ENCODE data around the gene PRCD.

PRCD gene, protein sequence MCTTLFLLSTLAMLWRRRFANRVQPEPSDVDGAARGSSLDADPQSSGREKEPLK

DNA sequence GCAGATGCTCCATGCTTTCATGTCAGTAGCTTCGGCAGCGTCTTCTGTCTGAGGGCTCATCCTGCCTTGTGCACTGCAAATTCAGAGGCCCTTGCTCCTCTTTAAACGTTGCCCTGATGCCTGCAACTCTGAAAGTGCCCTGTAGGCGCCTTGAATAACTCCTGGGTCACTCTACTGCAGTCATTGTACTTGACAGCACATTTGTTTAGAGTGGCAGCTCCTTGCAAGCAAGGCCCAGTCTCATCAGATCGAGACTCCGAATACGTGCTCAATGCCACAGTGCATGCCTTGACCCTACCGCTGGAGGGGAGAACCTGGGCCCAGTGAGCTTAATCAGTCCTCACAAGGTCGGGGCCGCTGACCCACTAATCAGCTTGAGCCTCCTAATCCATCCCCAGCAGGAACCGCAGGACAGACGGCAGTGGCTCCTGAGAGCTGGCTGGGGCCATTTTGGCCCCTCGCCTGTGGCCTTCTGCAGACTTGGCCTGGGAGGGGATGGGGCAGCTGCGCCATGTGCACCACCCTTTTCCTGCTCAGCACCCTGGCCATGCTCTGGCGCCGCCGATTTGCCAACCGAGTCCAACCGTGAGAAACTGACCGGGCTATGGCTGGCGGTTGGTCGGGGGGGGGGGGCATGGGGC is at the start of gene PRCD:
Gene PRCD (plus strand): TSS at position 414 of the 641 bp plus-strand sequence. CDS start 98 bp downstream, at position 512.
- peak within 1 kb of the TSS in 4 of 7 experiments; percentile 0 to 30 (median 2) for H3K4me3 ChIP-seq
- H3K27ac ChIP-seq, result peak within 1 kb of the TSS in 10 of 21 experiments; percentile 1 to 88 (median 24)

DNA sequence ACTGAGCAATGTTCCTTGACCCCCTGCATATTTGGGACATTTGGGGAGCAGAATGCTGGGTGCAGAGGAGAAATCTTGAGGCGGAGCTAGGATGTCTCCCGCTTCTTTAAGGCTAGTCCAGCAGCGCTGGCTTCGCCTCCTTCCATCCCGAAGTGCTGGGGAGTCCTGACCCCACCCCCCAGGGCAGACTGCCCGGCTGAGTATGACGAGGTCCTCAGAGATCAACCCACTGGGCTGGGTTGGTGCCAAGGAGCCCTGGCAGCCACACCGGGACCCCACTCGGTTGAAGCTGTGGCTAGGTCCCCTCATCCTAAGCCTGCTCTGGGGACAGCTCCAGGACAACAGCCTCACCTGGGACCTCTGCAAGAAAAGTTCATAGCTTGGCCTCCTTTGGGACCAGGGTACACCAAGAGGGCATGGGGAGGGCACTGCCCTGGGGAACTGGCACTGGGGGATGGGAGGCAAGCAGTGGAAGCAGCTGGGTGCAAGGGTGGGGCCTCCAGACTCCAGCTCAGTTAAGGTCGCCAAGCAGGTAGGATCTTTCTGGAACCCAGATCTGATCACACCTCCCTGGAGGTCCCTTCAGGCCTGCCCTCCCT is 49.6 kb upstream of the PRCD start:
- Histone ChIP-seq H3K4me3 (no peak overlapping the region), H3K27ac (peak overlapping the region in 11 of 21 experiments; percentile 17 to 94 (median 83))

DNA sequence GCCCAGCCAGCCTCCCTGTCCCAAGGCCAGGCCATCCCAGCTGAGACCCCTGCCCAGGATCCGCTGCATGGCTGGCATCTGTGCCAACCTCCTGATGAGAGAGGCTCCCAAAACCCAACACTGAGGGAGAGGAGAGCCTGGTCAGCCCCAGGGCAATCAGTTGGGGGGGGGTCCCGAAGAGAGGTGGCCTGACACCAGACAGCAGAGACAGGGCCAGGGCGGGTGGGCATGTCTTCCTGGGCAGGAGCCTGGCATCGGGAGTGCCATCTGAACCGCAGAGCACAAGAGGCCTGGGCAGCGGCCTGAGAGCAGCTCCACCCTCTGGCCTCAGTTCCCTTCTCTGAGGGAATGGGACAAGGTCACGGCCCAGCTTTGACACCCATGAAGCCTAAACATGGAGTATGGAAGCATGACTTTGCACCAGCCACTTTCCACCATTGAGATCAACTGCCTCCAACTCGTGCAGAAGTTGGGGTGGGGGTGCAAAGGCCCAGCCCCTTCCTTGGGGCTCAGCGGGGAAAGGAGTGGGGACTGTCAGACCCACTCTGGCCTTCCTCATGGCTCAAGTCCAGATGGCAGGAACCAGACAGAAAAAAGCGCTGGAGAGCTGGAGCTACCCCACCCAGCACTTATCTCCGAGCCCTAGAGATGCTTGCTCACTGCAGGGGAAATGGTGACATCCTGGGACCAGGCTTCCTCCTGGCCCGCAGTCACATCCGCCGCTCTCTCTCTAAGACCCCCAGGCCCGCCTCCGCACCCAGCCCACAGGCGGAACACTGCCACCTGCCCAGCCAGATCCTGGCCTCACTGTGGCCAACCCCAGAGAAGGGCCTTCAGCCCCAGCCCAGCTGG is 48.3 kb upstream of the PRCD start:
- H3K4me3 ChIP-seq, result no peak overlapping the region
- H3K27ac ChIP-seq, result peak overlapping the region in 20 of 21 experiments; percentile 53 to 94 (median 83)

DNA sequence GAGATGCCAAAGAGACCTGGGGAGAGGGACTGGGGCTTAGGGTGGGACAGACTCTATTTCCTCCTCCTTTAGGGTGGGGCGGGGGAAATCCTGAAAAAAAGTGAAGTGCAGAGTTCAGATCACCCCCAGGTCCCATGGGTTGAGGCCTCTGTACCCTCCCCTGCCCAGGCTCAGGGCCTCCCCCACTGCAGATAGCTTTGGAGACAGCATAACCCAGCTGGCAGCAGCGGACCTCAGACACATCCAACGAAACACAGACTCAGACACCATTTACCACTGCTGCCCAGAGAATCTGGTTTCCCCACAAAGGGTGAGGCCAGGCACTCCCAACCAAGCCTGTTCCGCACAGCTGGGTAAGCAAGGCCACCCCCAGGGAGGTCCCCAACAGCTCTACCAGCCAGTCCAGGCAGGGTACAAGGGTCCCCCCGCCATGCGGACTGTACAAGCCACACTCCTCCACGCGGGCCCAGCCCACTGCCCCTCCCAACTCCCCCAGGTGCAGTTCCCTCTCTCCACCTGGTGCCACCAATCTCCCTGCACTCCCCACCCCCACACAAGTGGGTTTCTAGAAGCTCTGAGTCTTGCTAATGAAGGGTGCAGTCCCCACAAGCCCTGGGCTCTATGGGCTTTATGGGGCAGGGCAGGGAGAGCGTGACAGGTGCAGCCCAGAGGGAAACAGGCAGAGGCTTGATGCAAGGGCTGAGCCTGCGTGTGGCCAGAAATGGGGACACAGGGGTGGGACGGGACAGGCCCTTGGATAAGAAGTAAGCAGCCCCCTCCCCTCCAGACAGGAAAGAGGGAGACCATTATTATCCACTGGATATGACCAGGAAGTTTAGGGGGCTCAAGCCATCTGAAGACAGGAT is 47.5 kb upstream of the PRCD start:
- Histone ChIP-seq H3K4me3 (peak overlapping the region in 5 of 7 experiments; percentile 4 to 10 (median 8)), H3K27ac (peak overlapping the region; percentile 10 to 94 (median 83))

DNA sequence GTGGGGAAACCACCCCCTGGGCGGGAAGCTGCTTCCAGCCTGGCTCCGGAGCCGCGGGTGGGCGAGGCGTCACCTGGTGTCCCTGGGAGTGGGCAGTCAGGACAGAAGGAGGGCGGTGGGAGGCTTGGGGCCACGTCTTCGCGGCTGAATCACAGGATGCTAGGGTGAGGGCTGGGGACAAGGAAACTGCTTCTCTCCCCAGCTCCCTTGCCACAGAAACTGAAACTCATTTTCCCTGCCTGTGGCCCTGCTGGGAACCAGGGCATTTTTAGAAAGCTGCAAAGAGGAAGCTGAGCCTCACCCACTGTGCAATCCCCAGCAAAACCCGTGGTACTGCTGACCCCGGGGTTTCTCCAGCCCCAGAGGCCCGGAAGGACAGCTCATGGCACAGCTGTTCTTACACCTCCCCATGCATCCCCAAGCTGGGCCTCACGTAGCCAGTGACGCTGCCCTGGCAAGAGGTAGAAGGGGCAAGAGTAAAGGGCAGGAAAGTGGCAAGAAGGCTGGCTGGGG is 46.8 kb upstream of the PRCD start:
- Histone ChIP-seq H3K27ac (peak overlapping the region; percentile 26 to 94 (median 83)), H3K4me3 (peak overlapping the region in 5 of 7 experiments; percentile 4 to 10 (median 8))

DNA sequence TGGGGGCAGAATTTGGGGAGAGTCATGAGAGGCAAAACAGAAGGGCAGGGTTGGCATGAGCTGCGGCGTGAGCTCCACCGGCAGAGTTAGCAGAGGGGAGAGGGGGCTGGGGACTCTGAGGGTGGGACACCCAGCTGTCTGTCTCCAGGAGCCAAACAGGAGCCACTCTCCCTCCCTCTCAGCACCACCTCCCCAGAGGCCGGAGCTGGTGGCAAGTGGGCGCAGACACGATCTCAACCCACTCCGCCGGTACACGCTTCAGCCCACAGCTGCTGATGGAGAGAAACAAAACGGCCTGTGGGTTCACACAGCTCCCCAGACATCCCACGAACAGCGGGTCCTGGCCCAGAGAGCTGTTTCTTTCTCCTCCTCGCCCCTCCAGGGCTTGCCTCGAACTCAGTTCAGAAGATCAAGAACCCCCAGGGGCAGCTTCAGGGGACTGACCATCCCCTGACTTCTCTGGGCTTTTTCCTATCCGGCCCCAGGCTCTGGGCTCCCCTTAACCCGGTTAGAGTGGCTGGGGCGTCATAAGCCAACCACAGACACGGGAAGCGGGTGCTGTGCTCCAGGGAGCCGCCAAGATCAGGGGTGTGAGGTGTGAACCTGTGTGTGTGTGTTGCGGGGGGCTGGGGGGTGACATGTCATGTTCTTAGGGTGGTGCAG is 46.2 kb upstream of the PRCD start:
- peak overlapping the region; percentile 26 to 94 (median 83) for H3K27ac ChIP-seq
- H3K4me3 ChIP-seq, result peak overlapping the region in 4 of 7 experiments; percentile 3 to 10 (median 8)

DNA sequence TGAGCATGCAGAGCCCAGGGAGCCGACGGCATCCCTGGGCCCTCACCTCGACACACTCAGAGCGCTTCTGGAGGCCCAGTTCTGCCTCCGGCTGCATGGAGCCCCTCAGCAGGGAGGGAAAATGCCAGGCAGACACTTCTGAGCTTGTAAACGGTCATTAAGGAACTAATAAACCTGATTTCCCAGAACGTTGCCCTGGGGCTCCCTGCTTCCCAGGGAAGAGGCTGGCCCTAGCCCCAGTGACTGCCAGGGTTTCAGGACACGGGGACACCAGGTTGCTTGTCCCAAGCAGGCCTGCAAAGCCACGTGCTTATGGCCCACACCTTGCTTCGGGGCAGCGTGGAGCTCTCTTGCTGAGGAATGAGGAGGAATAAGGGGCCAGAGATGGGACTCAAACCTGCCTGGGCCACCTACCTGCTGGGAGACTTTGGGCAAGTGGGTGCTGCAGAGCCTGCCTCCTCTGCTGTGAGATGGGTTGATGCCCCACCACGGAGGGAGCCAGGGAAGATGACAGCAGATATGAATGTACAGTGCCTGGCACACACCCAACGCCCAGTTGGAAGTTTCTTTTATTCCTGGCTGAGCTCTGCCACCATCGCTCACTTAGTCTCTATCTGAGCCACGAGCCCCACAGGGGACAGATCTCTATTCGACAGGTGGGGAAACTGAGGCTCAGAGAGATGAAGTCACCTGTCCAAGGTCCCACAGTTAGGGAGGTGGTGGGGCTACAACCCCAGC is 44.0 kb upstream of the PRCD start:
- Histone ChIP-seq H3K4me3 (no peak overlapping the region), H3K27ac (peak overlapping the region in 2 of 21 experiments; percentile 16 to 31)

DNA sequence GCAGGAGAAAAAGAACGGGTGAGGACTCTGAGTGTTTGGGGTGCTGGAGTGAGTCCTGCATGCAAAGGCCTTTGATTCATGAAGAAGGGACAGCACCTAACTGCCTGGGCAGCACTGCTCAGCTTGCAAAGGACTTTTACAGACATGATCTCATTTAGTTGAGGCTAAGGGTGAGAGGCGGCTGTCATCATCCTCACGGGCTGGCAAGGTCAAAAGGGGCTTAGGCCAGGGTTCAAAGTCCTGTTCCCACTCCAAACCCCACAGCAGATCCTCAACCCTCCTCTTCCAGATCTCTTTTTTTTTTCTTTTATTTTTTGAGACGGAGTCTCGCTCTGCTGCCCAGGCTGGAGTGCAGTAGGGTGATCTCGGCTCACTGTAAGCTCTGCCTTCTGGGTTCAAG is 43.4 kb upstream of the PRCD start:
- H3K4me3 ChIP-seq, result no peak overlapping the region
- H3K27ac ChIP-seq, result peak overlapping the region in 1 of 21 experiments; percentile 92

DNA sequence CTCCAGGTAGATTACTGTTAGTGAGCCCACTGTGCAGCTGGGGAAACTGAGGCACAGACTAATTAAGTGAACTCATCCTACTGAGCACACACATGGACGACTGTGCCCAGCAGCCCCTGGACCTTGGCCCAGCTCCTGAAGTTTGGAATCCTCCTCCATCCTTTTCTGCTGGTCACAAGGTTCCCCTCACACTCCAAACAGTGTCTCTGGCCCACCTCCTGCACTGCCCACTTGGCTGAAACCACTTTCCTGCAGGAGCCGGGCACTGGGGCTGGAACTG is 42.2 kb upstream of the PRCD start:
- peak overlapping the region in 3 of 7 experiments; percentile 1 to 11 (median 7) for H3K4me3 ChIP-seq
- H3K27ac ChIP-seq, result peak overlapping the region in 18 of 21 experiments; percentile 1 to 96 (median 90)

DNA sequence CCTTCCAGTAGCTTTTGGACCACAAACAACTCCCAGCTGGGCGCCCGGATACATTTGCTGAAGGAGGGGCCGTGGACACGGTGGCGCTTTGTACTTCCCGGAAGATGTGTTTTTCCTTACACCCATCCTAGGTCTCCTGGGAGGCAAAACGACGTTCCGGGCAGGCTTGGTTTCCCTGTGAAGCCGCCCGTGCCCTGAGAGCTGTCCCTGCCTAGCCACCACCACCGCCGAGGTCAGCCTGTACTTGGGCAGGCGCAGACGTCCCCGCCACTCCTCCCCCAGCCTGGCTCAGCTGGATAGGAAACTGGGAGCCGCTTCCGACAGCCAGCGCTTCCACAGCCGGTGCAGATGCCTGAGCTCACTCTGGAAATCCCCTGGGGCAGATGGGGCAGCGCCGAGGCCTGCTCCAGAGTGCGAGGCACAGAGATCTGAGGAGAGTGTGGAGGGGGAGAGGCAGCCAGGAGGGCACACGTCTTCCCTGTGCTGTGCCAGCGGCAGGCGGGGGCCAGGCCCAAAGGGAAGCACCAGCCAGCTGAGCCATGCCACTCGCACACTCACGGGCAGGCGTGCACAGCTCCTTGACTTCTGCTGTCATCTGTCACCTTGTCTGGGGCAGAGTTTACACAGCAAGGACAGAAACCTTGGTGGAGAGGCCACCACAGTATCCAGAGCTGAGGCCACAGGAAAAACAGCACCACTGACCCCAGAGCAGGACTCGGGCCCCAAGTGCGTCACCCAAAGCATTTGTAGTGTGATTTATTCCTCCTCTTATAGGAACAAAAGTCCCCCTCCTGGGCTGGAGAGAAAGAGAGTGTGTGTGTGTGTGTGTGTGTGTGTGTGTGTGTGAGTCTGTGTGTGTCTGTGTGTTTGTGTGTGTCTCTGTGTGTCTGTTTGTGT is 41.6 kb upstream of the PRCD start:
- Histone ChIP-seq H3K4me3 (peak overlapping the region in 3 of 7 experiments; percentile 1 to 11 (median 7)), H3K27ac (peak overlapping the region in 20 of 21 experiments; percentile 1 to 96 (median 90))

DNA sequence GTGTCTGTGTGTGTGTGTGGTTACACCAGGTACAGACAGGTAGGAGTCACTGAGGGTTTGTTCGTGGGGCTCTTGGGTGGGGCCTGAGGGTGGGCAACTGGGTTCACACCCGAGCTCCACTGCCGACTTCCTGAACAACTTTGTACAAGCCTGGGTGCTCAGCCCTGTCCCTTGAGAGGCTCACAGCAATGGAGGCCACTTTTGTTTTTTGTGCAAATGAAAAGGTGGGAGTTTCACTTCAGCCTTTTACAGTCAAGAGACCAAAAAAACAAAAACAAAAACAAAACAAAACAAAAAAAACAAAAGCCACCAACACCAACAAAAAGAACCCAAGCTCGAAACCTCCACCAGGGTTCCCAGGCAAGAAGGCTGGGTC is 41.0 kb upstream of the PRCD start:
- Histone ChIP-seq H3K4me3 (peak overlapping the region in 3 of 7 experiments; percentile 70 to 85 (median 75)), H3K27ac (peak overlapping the region in 16 of 21 experiments; percentile 24 to 96 (median 90))

DNA sequence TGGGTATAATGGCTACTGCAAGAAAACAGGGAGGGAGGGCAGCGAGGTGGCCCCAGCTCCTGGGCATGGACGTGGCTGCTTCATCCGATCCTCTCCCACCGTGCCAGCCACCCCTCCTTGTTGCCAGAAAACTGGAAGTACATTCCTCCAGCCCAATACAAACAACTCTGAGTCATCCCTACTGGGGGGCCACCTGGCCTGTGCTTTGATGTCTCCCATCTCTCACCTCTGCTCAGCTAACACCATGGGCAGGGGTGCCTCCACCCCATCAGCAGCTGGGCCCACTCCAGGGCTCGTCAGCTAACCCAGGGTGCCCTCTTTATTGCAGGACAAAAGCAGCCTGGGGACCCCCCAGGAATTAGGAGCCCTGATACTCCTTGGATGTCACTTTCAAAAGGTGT is 40.6 kb upstream of the PRCD start:
- Histone ChIP-seq H3K4me3 (peak overlapping the region in 5 of 7 experiments; percentile 69 to 86 (median 75)), H3K27ac (peak overlapping the region in 20 of 21 experiments; percentile 22 to 96 (median 90))

DNA sequence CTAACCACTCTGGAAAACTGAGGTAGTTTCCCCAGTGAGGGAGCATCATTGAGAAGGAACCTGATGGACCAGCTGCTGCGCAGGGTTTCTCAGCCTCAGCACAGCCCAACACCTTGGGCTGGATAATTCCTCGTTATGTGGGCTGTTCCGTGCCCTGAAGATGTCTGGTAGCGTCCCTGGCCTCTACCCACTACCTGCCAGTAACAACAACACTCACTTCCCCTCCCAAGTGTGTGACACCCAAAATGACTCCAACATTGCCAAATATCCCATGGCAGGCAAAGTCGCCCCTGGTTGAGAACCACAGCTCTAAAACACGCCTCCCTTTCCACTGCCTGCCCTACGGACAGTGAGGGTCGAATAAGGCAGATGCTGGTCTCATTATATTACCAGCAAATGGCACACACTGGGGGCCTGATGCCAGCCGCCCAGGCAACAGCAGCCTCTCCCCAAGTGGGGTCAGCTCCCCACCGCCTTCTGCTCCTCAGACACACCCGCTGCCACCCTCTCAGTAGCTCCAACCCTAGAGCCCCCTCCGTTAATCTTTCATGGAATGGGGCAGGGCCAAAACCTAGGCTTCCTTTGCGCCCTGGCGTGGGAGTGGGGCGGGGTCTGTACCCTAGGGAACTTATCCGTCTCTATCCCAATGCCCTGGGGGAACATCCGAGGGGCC is 39.6 kb upstream of the PRCD start:
- peak overlapping the region; percentile 74 to 96 (median 90) for H3K27ac ChIP-seq

DNA sequence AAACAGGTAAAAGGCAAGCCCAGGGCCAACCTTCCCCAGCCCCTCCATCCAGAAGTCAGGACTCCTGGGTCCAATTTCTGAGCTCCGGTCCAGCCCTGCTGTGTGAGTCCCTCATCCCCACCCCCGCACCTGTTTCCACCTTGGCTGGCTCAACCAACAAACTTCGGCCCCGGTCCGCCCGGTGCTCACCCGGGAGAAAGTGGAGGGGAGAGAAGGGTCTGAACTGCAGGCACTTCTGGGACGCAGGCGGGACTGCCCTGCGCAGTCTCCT is 39.2 kb upstream of the PRCD start:
- Histone ChIP-seq H3K4me3 (peak overlapping the region; percentile 61 to 86 (median 70)), H3K27ac (peak overlapping the region; percentile 74 to 96 (median 90))

More for the DNA sequence above, 39.6 kb upstream of the PRCD start:
- H3K4me3 ChIP-seq, result peak overlapping the region; percentile 61 to 86 (median 70)

DNA sequence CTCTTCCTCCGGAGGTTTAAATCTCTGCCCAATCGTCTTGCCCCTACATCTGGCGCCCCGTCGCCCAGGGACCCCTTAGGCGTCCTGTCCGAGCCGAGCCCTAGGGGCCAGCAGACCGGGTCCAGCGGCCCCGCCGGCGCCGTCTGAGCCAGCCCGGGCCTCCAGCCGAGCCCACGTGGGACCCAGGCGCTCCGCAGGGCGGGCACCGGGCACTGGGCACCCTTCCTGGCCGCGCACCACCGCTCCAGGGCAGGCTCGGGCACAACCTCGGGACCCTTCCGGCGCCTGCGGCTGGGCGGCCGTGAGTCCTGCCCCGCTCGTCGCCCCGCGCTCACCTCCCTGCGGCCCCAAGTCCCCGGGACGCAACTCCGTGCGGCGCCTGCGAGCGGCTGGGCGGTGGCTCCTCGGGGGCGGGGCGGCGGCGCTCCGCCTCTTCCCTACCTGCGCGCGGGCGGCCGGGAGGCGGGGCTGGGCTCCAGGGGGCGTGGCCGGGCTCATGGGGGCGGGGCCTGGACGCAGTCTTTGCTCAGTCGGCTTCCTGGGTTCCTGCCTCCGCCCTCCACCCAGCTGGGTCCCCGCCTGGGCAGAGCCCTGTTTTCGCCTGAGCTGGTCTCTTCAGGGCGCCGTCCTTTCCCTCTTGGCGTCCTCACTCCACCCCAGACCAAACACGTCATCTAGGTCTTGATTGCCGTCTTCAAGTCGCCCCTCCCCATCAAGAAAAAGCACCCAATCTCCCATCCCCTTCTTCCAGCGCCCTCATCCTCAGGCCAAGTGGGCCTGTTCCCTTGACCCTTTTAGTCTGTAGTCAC is 38.6 kb upstream of the PRCD start, which contains the start of gene RHBDF2:
Gene RHBDF2 (minus strand): TSS at position 406 of the 809 bp plus-strand sequence. CDS start 19,899 bp downstream, outside the sequence.
- H3K4me3 ChIP-seq, result peak within 1 kb of the TSS; percentile 61 to 86 (median 70)
- peak within 1 kb of the TSS; percentile 74 to 96 (median 90) for H3K27ac ChIP-seq
